ENCODE measurements around the gene PEAR1.
A peak's percentile ranks its signal among the peaks of the same experiment; 100 is the strongest.

Gene PEAR1

GRCh38 chr1:156931974-156932710 is 38.6 kb downstream of the PEAR1 start:
- Mint-ChIP-seq H3K27ac (peak overlapping the region; percentile 44), H3K4me3 (no peak overlapping the region), H3K4me1 (peaks cover 30% of the 10 kb centered on the region), H3K27me3 (ENCODE audit: low read depth, poor library complexity) (peaks cover 48% of the 10 kb centered on the region), H3K9me3 (peaks cover 2% of the 10 kb centered on the region), H3K36me3 (ENCODE audit: low read depth) (peaks cover 24% of the 10 kb centered on the region)
- no peak for DNase-seq
- TF ChIP-seq CTCF (IDR thresholded peaks at IDR 0.05): no peak

DNA sequence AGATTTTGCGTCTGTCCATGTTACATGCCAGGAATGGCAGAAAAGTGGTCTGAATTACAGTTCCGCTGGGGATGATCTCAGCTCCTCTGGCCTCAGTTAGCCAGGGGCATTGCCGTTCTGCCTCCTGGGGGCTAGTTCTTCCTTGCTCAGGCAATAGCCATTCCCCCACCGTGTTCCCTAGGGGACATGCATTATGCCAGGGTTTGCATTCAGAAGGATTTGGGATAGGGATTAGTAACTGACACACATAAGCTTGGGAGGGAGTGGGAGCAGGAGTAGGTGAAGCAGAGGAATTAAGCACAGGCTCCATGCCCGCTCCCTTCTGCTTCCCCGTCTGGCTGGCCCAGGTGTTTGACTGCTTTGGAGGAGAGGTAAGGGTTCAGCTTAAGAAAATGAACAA is 39.6 kb downstream of the PEAR1 start:
- peaks cover 27% of the 10 kb centered on the region for H3K36me3 Mint-ChIP-seq (ENCODE audit: low read depth)
- DNase-seq: no peak
- TF ChIP-seq CTCF (IDR thresholded peaks at IDR 0.05): no peak
- H3K27me3 Mint-ChIP-seq (ENCODE audit: low read depth, poor library complexity): peaks cover 38% of the 10 kb centered on the region
- peaks cover 33% of the 10 kb centered on the region for H3K4me1 Mint-ChIP-seq
- no peak overlapping the region for H3K4me3 Mint-ChIP-seq
- peak overlapping the region; percentile 57 for H3K27ac Mint-ChIP-seq
- H3K9me3 Mint-ChIP-seq: no peaks in the 10 kb centered on the region

DNA sequence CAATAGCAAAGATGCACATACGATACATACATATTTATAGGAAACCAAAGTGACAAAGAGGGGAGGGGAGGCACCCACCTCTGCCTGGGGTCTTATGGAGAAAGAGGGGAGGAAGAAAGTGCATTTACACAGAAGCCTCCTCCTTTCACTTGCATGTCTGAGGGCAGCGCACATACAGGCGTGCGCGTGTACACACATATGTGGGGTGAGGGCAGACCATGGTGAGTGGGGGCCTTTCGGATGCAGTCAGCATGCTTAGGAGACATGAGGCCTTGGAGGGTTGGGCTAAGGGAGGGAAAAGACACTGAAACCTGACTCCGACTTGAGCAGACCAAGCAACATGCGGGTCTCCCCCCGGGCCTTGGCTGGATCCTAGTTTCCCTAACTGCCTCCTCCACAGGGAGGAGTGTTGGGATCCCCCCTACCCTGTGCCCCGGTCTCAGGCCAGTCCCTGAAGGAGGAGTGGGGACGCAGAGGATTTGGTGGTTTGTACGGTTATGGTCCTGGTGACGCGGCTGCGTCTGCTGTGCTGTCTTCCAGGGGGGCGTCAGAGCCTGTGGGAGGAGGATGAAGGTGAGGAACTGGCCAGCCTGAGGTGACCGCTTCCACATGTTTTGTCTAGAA is 42.1 kb downstream of the PEAR1 start:
- Mint-ChIP-seq H3K36me3 (ENCODE audit: low read depth) (peaks cover 45% of the 10 kb centered on the region), H3K9me3 (no peaks in the 10 kb centered on the region), H3K4me1 (peaks cover 35% of the 10 kb centered on the region), H3K27ac (peak overlapping the region; percentile 95), H3K4me3 (no peak overlapping the region), H3K27me3 (ENCODE audit: low read depth, poor library complexity) (peaks cover 14% of the 10 kb centered on the region)
- no peak for DNase-seq
- no peak for TF ChIP-seq CTCF (IDR thresholded peaks at IDR 0.05)

DNA sequence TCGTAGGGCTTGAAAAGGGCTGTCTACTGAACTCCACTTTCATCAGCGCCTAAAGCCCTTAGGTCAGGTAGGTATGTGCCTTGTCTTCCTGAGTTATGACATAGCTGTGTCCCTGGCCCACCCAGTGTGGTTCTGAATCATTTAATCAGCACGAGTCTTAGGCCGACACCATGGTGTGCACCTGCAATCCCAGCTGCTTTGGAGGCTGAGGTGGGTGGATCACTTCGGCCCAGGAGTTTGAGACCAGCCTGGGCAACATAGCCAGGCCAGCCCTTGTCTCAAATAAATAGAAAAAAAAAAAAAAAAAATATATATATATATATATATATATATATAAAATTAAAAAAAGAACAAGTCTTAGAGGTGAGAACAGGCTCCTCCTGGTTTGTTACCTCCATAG is 42.7 kb downstream of the PEAR1 start:
- Mint-ChIP-seq H3K9me3 (no peaks in the 10 kb centered on the region), H3K27me3 (ENCODE audit: low read depth, poor library complexity) (peaks cover 9% of the 10 kb centered on the region), H3K36me3 (ENCODE audit: low read depth) (peaks cover 51% of the 10 kb centered on the region), H3K4me1 (peaks cover 41% of the 10 kb centered on the region), H3K27ac (peak overlapping the region; percentile 95), H3K4me3 (no peak overlapping the region)
- DNase-seq: no peak
- TF ChIP-seq CTCF (IDR thresholded peaks at IDR 0.05): no peak

DNA sequence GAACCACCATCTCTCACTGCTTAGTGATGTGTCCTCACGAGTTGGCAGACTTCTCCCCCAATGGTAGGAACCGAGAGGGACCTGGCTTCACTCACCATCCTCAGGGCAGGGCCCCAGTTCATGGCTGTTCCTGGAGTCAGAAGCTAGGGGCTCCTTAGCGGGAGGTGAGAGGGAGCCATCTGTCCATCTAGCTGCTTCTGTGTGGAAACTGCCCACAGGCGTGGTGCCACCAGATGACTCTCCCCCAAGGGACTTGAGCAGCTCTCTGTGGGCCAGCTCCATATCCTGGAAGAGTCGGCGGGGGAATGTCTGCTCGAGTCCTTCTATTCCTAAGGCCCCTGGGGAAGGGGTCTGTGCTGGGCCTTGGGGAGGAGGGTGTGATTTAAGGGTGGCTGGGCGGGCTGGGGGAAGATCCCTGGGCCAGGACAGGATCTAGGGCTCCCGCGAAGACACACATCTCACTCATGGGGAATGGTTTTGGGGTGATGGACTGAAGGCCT is 43.3 kb downstream of the PEAR1 start:
- Mint-ChIP-seq H3K27ac (peak overlapping the region; percentile 64), H3K27me3 (ENCODE audit: low read depth, poor library complexity) (peaks cover 8% of the 10 kb centered on the region), H3K9me3 (no peaks in the 10 kb centered on the region)

More for the DNA sequence above, 43.3 kb downstream of the PEAR1 start:
- Mint-ChIP-seq H3K4me1 (peaks cover 43% of the 10 kb centered on the region), H3K4me3 (no peak overlapping the region), H3K36me3 (ENCODE audit: low read depth) (peaks cover 53% of the 10 kb centered on the region)
- TF ChIP-seq CTCF (IDR thresholded peaks at IDR 0.05): no peak
- no peak for DNase-seq
